Measurements from ENCODE around the gene SLC4A8. TPM values are rescaled to one million over a fixed set of nuclear protein-coding genes. Genes with fewer than 3 reads are reported as not detected.

Gene SLC4A8
- total and polyA plus RNA-seq, 11 donors, result 0.07 to 3.6 (median 0.51) TPM

GRCh38 chr12:51406290-51406689, 18.3 kb upstream of the SLC4A8 start:
- no peak for TF ChIP-seq POLR2A (IDR thresholded peaks at IDR 0.05)
- TF ChIP-seq CTCF (IDR thresholded peaks at IDR 0.05), result no peak
- intact Hi-C loops (cut with DNase I), result no loop called here
- DNase-seq, result no peak
- Histone ChIP-seq H3K27me3 (peaks cover 0 to 5% (median 0%) of the 10 kb centered on the region in 9 donors), H3K9me3 (no peaks in the 10 kb centered on the region), H3K27ac (no peak overlapping the region), H3K4me1 (no peaks in the 10 kb centered on the region), H3K36me3 (no peaks in the 10 kb centered on the region), H3K4me3 (no peak overlapping the region)
- ATAC-seq, result no peak
- WGBS, 4 donors, result 67 to 79% (median 77%) methylated on average over 3 of the region's 3 CpGs

- 71 to 85% (median 81%) methylated on average over 5 of the region's 5 CpGs for WGBS, 4 donors
- H3K4me1 ChIP-seq, result no peaks in the 10 kb centered on the region
- peaks cover 0 to 4% (median 0%) of the 10 kb centered on the region in 9 donors for H3K27me3 ChIP-seq
- H3K9me3 ChIP-seq, result no peaks in the 10 kb centered on the region
- intact Hi-C loops (cut with DNase I), result no loop called here
- ATAC-seq, result no peak
- TF ChIP-seq POLR2A (IDR thresholded peaks at IDR 0.05), result no peak
- TF ChIP-seq CTCF (IDR thresholded peaks at IDR 0.05), result no peak
- no peak overlapping the region for H3K4me3 ChIP-seq
- H3K36me3 ChIP-seq, result no peaks in the 10 kb centered on the region
- no peak overlapping the region for H3K27ac ChIP-seq
- no peak for DNase-seq
These were observed 17.8 kb upstream of the SLC4A8 start for GRCh38 chr12:51406859-51407258.

- Histone ChIP-seq H3K4me3 (no peak overlapping the region), H3K36me3 (no peaks in the 10 kb centered on the region), H3K9me3 (no peaks in the 10 kb centered on the region), H3K27me3 (peaks cover 0 to 4% (median 0%) of the 10 kb centered on the region in 9 donors), H3K4me1 (no peaks in the 10 kb centered on the region), H3K27ac (no peak overlapping the region)
- TF ChIP-seq POLR2A (IDR thresholded peaks at IDR 0.05) (no peak), CTCF (IDR thresholded peaks at IDR 0.05) (no peak)
- 66 to 70% (median 69%) methylated on average over 4 of the region's 4 CpGs for WGBS, 4 donors
- DNase-seq (no peak), ATAC-seq (no peak)
- intact Hi-C loops (cut with DNase I), result no loop called here
These were observed 17.0 kb upstream of the SLC4A8 start for GRCh38 chr12:51407604-51408003.

- DNase-seq (no peak), ATAC-seq (no peak)
- WGBS, 4 donors, result 56 to 73% (median 58%) methylated on average over 8 of the region's 8 CpGs
- H3K4me3 ChIP-seq, result no peak overlapping the region
- intact Hi-C loops (cut with DNase I), result no loop called here
- peaks cover 0 to 4% (median 0%) of the 10 kb centered on the region in 9 donors for H3K27me3 ChIP-seq
- no peak overlapping the region for H3K27ac ChIP-seq
- H3K36me3 ChIP-seq, result no peaks in the 10 kb centered on the region
- TF ChIP-seq POLR2A (IDR thresholded peaks at IDR 0.05), result no peak
- TF ChIP-seq CTCF (IDR thresholded peaks at IDR 0.05), result no peak
- H3K4me1 ChIP-seq, result no peaks in the 10 kb centered on the region
- H3K9me3 ChIP-seq, result no peaks in the 10 kb centered on the region
These were observed 14.8 kb upstream of the SLC4A8 start for GRCh38 chr12:51409846-51410245.
